Measurements from ENCODE around the gene CIT.

- TF ChIP-seq CEBPB (IDR thresholded peaks at IDR 0.05; ENCODE audit: borderline replicate concordance in 1 of 2, low read depth in 2 of 2, low read length in 2 of 2) (no peak), CTCF (IDR thresholded peaks at IDR 0.05 in 2 of 3, conservative IDR thresholded peaks at IDR 0.05 in 1 of 3; ENCODE audit: control insufficient read depth in 2 of 3, extremely low read depth in 1 of 3, insufficient read depth in 1 of 3, low read depth in 3 of 3, low read length in 3 of 3) (no peak), SPI1 (IDR thresholded peaks at IDR 0.05; ENCODE audit: borderline replicate concordance, insufficient read depth, low read depth, low read length) (no peak), KDM1A (IDR thresholded peaks at IDR 0.05; ENCODE audit: borderline replicate concordance) (no peak), SREBF2 (IDR thresholded peaks at IDR 0.05; ENCODE audit: low read length) (no peak), CHD4 (IDR thresholded peaks at IDR 0.05) (no peak), STAT1 (conservative IDR thresholded peaks at IDR 0.05) (no peak), KAT2A (conservative IDR thresholded peaks at IDR 0.05; ENCODE audit: control insufficient read depth, low read depth, low read length) (no peak), E2F4 (IDR thresholded peaks at IDR 0.05; ENCODE audit: low read depth, low read length) (no peak), POLR2AphosphoS5 (IDR thresholded peaks at IDR 0.05; ENCODE audit: low read length) (no peak), ZNF384 (IDR thresholded peaks at IDR 0.05; ENCODE audit: borderline replicate concordance, low read depth, low read length) (no peak)
Observed at GRCh38 chr12:119885549-119885948, 8.4 kb upstream of the CIT start.
